Stimulated activated naive CD8-positive, alpha-beta T cell treated with anti-CD3 and anti-CD28 coated beads, Interleukin-15, Interleukin-2, amounts not matched to agents 100 ng/mL and 50 ng/mL, for 24 hours (primary cell): ENCODE results near the gene KRTAP3-2.

Experiments used
- H3K27ac Mint-ChIP-seq: one replicate; pipeline ENCODE4 v1.8.0; 2021; ENCODE audit warnings: mild to moderate bottlenecking, mixed read lengths
- H3K27me3 Mint-ChIP-seq: one replicate; pipeline ENCODE4 v1.8.0; 2021; ENCODE audit warnings: mixed read lengths
- H3K36me3 Mint-ChIP-seq: one replicate; pipeline ENCODE4 v1.8.0; 2021; ENCODE audit warnings: low read depth, mixed read lengths
- H3K4me1 Mint-ChIP-seq: one replicate; pipeline ENCODE4 v1.8.0; 2021; ENCODE audit warnings: low read depth, mixed read lengths
- H3K4me3 Mint-ChIP-seq: one replicate; pipeline ENCODE4 v1.8.0; 2021; ENCODE audit warnings: mild to moderate bottlenecking, mixed read lengths
- H3K9me3 Mint-ChIP-seq: one replicate; pipeline ENCODE4 v1.8.0; 2021; ENCODE audit warnings: mixed read lengths

KRTAP3-2 gene

DNA sequence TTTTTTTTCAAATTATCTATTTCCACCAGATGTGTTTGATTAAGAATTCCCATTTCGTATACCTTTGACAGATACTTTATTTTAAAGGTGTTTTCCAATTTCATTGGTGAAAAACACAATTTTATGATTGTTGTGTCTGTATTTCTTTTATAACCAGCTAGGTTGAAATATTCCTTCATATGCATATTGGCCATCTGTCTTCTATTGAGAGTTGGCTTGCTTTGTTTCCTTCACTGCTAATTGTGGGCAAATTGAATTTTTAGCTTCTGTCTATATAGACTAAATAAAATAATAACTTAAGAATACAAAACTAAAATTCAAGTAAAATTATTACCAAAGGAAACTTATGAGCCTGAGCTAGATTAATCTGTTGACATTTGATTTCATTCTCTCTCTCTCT is 4.6 kb downstream of the KRTAP3-2 start:
- Mint-ChIP-seq H3K4me1 (no peaks in the 10 kb centered on the region), H3K27ac (no peak overlapping the region), H3K27me3 (peaks cover 54% of the 10 kb centered on the region), H3K9me3 (no peaks in the 10 kb centered on the region), H3K4me3 (no peak overlapping the region), H3K36me3 (no peaks in the 10 kb centered on the region)

GRCh38 chr17:40993839-40994238 is 5.9 kb downstream of the KRTAP3-2 start, which contains the start of gene KRTAP3-3:
Gene KRTAP3-3, minus strand, starts transcription at chr17:40994164. Its CDS starts 67 bp downstream, at chr17:40994097.
- no peak within 1 kb of the TSS for H3K27ac Mint-ChIP-seq
- H3K36me3 Mint-ChIP-seq: no peaks in the 10 kb centered on the region
- H3K4me3 Mint-ChIP-seq: no peak within 1 kb of the TSS
- no peaks in the 10 kb centered on the region for H3K9me3 Mint-ChIP-seq
- peaks cover 46% of the 10 kb centered on the region for H3K27me3 Mint-ChIP-seq
- H3K4me1 Mint-ChIP-seq: no peaks in the 10 kb centered on the region

DNA sequence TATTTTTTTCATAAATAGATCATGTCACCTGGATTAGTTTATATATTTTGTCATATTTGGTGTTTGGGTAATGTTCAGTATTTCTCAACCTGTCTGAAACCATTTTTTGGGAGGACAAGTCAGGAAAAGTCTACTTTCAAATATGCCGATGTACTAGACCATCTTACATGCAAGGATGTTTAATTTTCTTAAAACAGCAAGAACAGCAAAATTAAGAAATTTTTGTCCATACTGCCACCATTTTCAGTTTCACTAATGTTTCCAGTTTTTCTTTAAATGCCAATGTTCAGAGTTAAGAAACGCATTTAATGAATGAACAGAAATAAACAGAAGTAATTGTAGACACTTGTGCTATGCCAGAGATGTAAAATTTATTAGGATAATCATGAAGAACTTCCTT is 6.6 kb downstream of the KRTAP3-2 start:
- peaks cover 42% of the 10 kb centered on the region for H3K27me3 Mint-ChIP-seq
- no peaks in the 10 kb centered on the region for H3K9me3 Mint-ChIP-seq
- H3K36me3 Mint-ChIP-seq: no peaks in the 10 kb centered on the region
- no peak overlapping the region for H3K27ac Mint-ChIP-seq
- no peak overlapping the region for H3K4me3 Mint-ChIP-seq
- no peaks in the 10 kb centered on the region for H3K4me1 Mint-ChIP-seq

- no peaks in the 10 kb centered on the region for H3K9me3 Mint-ChIP-seq
- no peak overlapping the region for H3K4me3 Mint-ChIP-seq
- H3K36me3 Mint-ChIP-seq: no peaks in the 10 kb centered on the region
- H3K27ac Mint-ChIP-seq: no peak overlapping the region
- H3K4me1 Mint-ChIP-seq: peaks cover 1% of the 10 kb centered on the region
- H3K27me3 Mint-ChIP-seq: peaks cover 39% of the 10 kb centered on the region
Measured at GRCh38 chr17:40992666-40993065, 7.0 kb downstream of the KRTAP3-2 start.

- H3K4me1 Mint-ChIP-seq: peaks cover 3% of the 10 kb centered on the region
- no peaks in the 10 kb centered on the region for H3K9me3 Mint-ChIP-seq
- H3K27ac Mint-ChIP-seq: no peak overlapping the region
- H3K4me3 Mint-ChIP-seq: no peak overlapping the region
- peaks cover 19% of the 10 kb centered on the region for H3K27me3 Mint-ChIP-seq
- no peaks in the 10 kb centered on the region for H3K36me3 Mint-ChIP-seq
Measured at GRCh38 chr17:40986920-40987319, 12.8 kb downstream of the KRTAP3-2 start.

- H3K4me3 Mint-ChIP-seq: no peak within 1 kb of the TSS
- no peaks in the 10 kb centered on the region for H3K36me3 Mint-ChIP-seq
- peaks cover 15% of the 10 kb centered on the region for H3K27me3 Mint-ChIP-seq
- peaks cover 3% of the 10 kb centered on the region for H3K4me1 Mint-ChIP-seq
- H3K9me3 Mint-ChIP-seq: no peaks in the 10 kb centered on the region
- H3K27ac Mint-ChIP-seq: no peak within 1 kb of the TSS
Measured at GRCh38 chr17:40984226-40984625, 15.5 kb downstream of the KRTAP3-2 start, which contains the start of gene KRT40. Gene KRT40, minus strand, starts transcription at chr17:40984326. Its CDS starts 53 bp downstream, at chr17:40984273.

GRCh38 chr17:40981115-40981514 is 18.6 kb downstream of the KRTAP3-2 start:
- no peak overlapping the region for H3K27ac Mint-ChIP-seq
- no peaks in the 10 kb centered on the region for H3K9me3 Mint-ChIP-seq
- peaks cover 15% of the 10 kb centered on the region for H3K27me3 Mint-ChIP-seq
- H3K4me3 Mint-ChIP-seq: no peak overlapping the region
- no peaks in the 10 kb centered on the region for H3K4me1 Mint-ChIP-seq
- H3K36me3 Mint-ChIP-seq: no peaks in the 10 kb centered on the region

DNA sequence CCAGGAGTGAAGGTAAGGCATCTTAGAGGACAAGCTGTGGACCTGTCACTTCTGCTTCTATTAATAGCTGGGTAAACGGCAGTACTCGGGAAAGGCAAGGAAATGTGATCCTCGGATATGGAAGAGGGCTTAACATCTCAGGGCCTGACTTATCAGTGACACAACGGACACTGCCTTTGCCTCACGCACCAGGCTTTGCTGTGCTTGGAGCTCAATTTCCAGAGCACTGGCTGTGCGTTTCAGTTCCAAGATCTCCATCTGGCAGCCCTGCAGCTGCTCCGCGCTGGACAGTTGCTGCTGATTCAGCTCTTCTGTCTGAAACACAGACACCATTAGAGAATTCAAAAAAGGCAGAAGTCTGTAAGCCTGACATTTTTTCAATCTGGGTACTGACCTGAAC is 19.1 kb downstream of the KRTAP3-2 start:
- Mint-ChIP-seq H3K4me1 (no peaks in the 10 kb centered on the region), H3K9me3 (no peaks in the 10 kb centered on the region), H3K36me3 (no peaks in the 10 kb centered on the region), H3K27ac (no peak overlapping the region), H3K4me3 (no peak overlapping the region), H3K27me3 (peaks cover 16% of the 10 kb centered on the region)

- Mint-ChIP-seq H3K27ac (no peak overlapping the region), H3K4me3 (no peak overlapping the region), H3K4me1 (no peaks in the 10 kb centered on the region), H3K9me3 (no peaks in the 10 kb centered on the region), H3K27me3 (peaks cover 21% of the 10 kb centered on the region), H3K36me3 (no peaks in the 10 kb centered on the region)
Measured at GRCh38 chr17:40980117-40980516, 19.6 kb downstream of the KRTAP3-2 start.

DNA sequence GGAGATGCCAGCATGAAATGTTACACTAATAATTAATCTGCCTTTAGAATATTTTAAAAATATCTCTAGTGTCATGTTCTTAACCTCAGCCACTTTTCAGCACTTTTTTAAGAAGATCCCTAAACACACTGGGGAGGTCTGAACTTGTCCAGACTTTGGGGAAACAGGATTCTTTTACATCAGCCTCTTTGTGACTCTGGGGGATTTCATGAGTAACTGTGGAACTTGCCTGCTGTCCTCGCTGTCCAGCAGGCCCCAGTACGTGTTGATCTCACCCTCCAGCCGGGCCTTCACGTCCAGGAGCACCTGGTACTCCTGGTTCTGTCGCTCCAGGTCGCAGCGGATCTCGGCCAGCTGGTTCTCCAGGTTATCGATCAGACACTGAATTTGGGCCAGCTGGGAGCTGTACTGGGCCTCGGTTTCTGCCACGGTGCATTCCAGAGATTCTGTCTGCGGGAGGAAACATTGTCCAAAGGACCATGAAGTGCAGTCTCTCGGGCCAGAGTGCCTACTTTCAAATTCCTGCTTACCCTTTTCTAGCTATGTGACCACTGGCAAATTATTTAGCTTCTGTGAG is 21.0 kb downstream of the KRTAP3-2 start:
- H3K9me3 Mint-ChIP-seq: no peaks in the 10 kb centered on the region
- no peak overlapping the region for H3K4me3 Mint-ChIP-seq
- peaks cover 19% of the 10 kb centered on the region for H3K27me3 Mint-ChIP-seq
- H3K4me1 Mint-ChIP-seq: no peaks in the 10 kb centered on the region
- no peaks in the 10 kb centered on the region for H3K36me3 Mint-ChIP-seq
- no peak overlapping the region for H3K27ac Mint-ChIP-seq

GRCh38 chr17:40975516-40975915 is 24.2 kb downstream of the KRTAP3-2 start:
- H3K27ac Mint-ChIP-seq: no peak overlapping the region
- peaks cover 11% of the 10 kb centered on the region for H3K27me3 Mint-ChIP-seq
- H3K4me3 Mint-ChIP-seq: no peak overlapping the region
- no peaks in the 10 kb centered on the region for H3K9me3 Mint-ChIP-seq
- no peaks in the 10 kb centered on the region for H3K4me1 Mint-ChIP-seq
- H3K36me3 Mint-ChIP-seq: no peaks in the 10 kb centered on the region

DNA sequence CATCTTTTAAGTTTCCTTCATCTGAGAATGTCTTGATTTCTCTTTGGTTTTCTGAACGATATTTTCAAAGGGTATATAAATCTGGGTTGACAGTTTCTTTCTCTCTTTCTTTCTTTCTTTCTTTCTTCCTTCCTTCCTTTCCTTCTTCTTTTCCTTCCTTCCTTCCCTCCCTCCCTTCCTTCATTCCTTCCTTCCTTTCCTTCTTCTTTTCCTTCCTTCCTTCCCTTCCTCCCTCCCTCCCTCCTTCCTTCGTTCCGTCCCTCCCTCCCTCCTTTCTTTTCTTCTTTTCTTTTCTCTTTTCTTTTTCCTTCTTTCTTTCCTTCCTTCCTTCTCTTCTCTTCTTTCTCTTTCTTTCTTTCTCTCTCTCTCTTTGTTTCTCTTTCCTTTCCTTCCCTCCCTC is 25.3 kb downstream of the KRTAP3-2 start:
- Mint-ChIP-seq H3K27me3 (peaks cover 11% of the 10 kb centered on the region), H3K9me3 (no peaks in the 10 kb centered on the region), H3K4me3 (no peak overlapping the region), H3K36me3 (no peaks in the 10 kb centered on the region), H3K27ac (no peak overlapping the region), H3K4me1 (no peaks in the 10 kb centered on the region)

DNA sequence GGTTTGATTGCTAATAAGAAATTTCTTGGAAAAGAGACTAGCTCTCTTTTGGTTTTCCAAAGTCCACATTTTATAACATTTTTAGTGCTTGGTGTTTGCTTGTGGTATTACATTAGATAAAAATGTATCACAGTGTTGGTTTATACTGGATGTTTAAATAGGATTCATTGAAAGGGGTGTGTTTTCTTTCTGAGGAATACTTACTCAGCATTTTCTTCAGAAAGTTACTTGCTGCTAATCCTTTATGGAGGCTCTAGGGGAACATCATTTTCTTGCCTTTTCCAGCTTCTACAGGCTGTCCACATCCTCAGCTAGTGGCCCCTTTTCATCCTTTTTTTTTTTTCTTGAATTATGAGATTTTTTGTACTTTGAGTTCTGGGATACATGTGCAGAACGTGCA is 32.1 kb downstream of the KRTAP3-2 start:
- peaks cover 10% of the 10 kb centered on the region for H3K27me3 Mint-ChIP-seq
- no peaks in the 10 kb centered on the region for H3K9me3 Mint-ChIP-seq
- no peak overlapping the region for H3K4me3 Mint-ChIP-seq
- H3K36me3 Mint-ChIP-seq: no peaks in the 10 kb centered on the region
- H3K27ac Mint-ChIP-seq: no peak overlapping the region
- no peaks in the 10 kb centered on the region for H3K4me1 Mint-ChIP-seq

- Mint-ChIP-seq H3K9me3 (no peaks in the 10 kb centered on the region), H3K4me3 (no peak within 1 kb of the TSS), H3K27me3 (peaks cover 10% of the 10 kb centered on the region), H3K36me3 (no peaks in the 10 kb centered on the region), H3K27ac (no peak within 1 kb of the TSS), H3K4me1 (no peaks in the 10 kb centered on the region)
Measured at GRCh38 chr17:40966848-40967247, 32.9 kb downstream of the KRTAP3-2 start, which contains the start of gene KRT39. Gene KRT39, minus strand, starts transcription at chr17:40966948. Its CDS starts 92 bp downstream, at chr17:40966856.

- no peaks in the 10 kb centered on the region for H3K9me3 Mint-ChIP-seq
- H3K27me3 Mint-ChIP-seq: peaks cover 10% of the 10 kb centered on the region
- H3K4me1 Mint-ChIP-seq: no peaks in the 10 kb centered on the region
- no peak overlapping the region for H3K27ac Mint-ChIP-seq
- H3K4me3 Mint-ChIP-seq: no peak overlapping the region
- no peaks in the 10 kb centered on the region for H3K36me3 Mint-ChIP-seq
Measured at GRCh38 chr17:40963838-40964237, 35.9 kb downstream of the KRTAP3-2 start.

DNA sequence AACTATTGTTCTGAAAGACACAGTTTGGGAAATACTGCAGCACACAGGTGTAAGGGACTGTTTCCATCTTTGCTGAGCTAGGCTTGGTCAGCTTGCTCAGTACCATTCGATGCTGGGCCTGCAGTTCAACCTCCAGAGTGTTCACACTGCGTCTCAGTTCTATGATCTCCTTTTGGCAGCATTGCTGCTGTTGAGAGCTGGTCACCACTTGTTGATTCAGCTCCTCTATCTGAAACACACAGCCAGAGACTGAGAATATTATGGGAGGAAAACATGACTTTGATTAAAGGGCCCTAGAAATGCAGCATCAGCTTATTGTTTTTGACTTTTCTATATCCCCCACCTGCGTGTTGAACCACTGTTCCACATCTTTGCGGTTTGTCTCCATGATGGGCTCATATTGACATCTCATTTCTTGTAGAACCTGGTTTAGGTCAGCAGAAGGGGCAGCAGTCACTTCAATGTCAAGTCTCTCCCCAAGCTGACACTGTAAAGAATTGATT is 37.6 kb downstream of the KRTAP3-2 start:
- H3K4me1 Mint-ChIP-seq: no peaks in the 10 kb centered on the region
- H3K36me3 Mint-ChIP-seq: no peaks in the 10 kb centered on the region
- no peak overlapping the region for H3K27ac Mint-ChIP-seq
- peaks cover 10% of the 10 kb centered on the region for H3K27me3 Mint-ChIP-seq
- H3K4me3 Mint-ChIP-seq: no peak overlapping the region
- no peaks in the 10 kb centered on the region for H3K9me3 Mint-ChIP-seq
